HepG2 (cell line): ENCODE results near the gene NUPR2. TPM values are rescaled to one million over a fixed set of nuclear protein-coding genes. Genes with fewer than 3 reads are reported as not detected.

ENCODE experiments used
- ATAC-seq: fragments of 200-7000 bp; cut with Tn5 transposase; 3 replicates; pipeline ENCODE4 v1.9.1; 2020; ENCODE audit warnings: mild to moderate bottlenecking, moderate library complexity
- BruUV-seq: library from RNA; stranded (reverse); fragments of 400-500 nt; replicated peaks from 2 replicates; lab custom pipeline; 2021; lab: Mats Ljungman, UMichigan
- CTCF ChIA-PET: fragments of 300-600 bp; formaldehyde crosslinking; extraction: SDS; loops from one replicate; lab custom pipeline; 2021; ENCODE audit warnings: low total read pairs, inconsistent platforms, low intra/inter-chr PET ratio; lab: Yijun Ruan, JAX
- POLR2A ChIA-PET: fragments of 350-600 bp; sonication (Branson Sonifier 250); formaldehyde crosslinking; loops from one replicate; lab custom pipeline; 2020; ENCODE audit warnings: antibody characterized with exemption, inconsistent platforms; lab: Yijun Ruan, JAX
- DNase-seq: peaks from one replicate; pipeline ENCODE4 v3.0.0-alpha.2; 2015; ENCODE audit warnings: low spot score
- FAIRE-seq: peaks from 3 replicates; lab custom pipeline; 2011; peaks lifted over from hg19 to GRCh38; lab: Jason Lieb, UNC
- H2AFZ ChIP-seq: one replicate; pipeline ENCODE4 v1.6.1; 2011; ENCODE audit warnings: low read length, inconsistent platforms
- H3K27ac ChIP-seq: fragments of 300-600 bp; 3 replicates; pipeline ENCODE4 v1.8.0; 2011; ENCODE audit warnings: mixed run types, mild to moderate bottlenecking, mixed read lengths, low read length, inconsistent platforms; ENCODE audit not compliant: insufficient read depth; ENCODE audit errors: extremely low read length
- H3K27me3 ChIP-seq, 2 experiments: fragments of 200-600 bp in 1 of 2; 2 replicates in 1 of 2; 3 replicates in 1 of 2; pipeline versions ENCODE4 v1.6.0 to v1.8.0; 2011; ENCODE audit warnings: low read length in 2 of 2, mild to moderate bottlenecking in 2 of 2, moderate library complexity in 2 of 2, inconsistent platforms in 1 of 2; ENCODE audit not compliant: insufficient read depth in 2 of 2, control insufficient read depth in 1 of 2
- H3K36me3 ChIP-seq, 2 experiments: fragments of 200-600 bp in 1 of 2; replicated peaks in 1 of 2; 2 replicates in 1 of 2; 3 replicates in 1 of 2; pipeline versions ENCODE4 v1.5.1 to v1.8.0; 2011; ENCODE audit warnings: low read length in 2 of 2, inconsistent platforms in 1 of 2; ENCODE audit not compliant: insufficient read depth in 2 of 2, control insufficient read depth in 1 of 2
- H3K4me1 ChIP-seq: 2 replicates; pipeline ENCODE4 v1.5.1; 2012; ENCODE audit warnings: low read length, inconsistent platforms; ENCODE audit not compliant: insufficient read depth
- H3K4me2 ChIP-seq: 2 replicates; pipeline ENCODE4 v1.6.0; 2011; ENCODE audit warnings: low read depth, low read length, inconsistent platforms
- H3K4me3 ChIP-seq, 3 experiments: fragments of 200-600 bp in 1 of 3; sonication (generic), shearing (Covaris generic) in 1 of 3; replicated peaks in 1 of 3; 2 replicates each; pipeline ENCODE4 v1.5.1; 2011 to 2016; ENCODE audit warnings: low read length in 3 of 3, inconsistent platforms in 2 of 3, low read depth in 2 of 3, mild to moderate bottlenecking in 2 of 3, control low read depth in 1 of 3, mixed read lengths in 1 of 3; ENCODE audit not compliant: insufficient read depth in 1 of 3
- H3K79me2 ChIP-seq: one replicate; pipeline ENCODE4 v1.6.1; 2011; ENCODE audit warnings: low read length, inconsistent platforms; ENCODE audit not compliant: insufficient read depth
- H3K9ac ChIP-seq: 2 replicates; pipeline ENCODE4 v1.6.0; 2011; ENCODE audit warnings: mild to moderate bottlenecking, low read depth, low read length, inconsistent platforms; ENCODE audit not compliant: insufficient read depth
- H3K9me3 ChIP-seq: 2 replicates; pipeline ENCODE4 v1.5.1; 2012; ENCODE audit warnings: mild to moderate bottlenecking, low read length
- H4K20me1 ChIP-seq: 2 replicates; pipeline ENCODE4 v1.6.0; 2011; ENCODE audit warnings: inconsistent platforms, mild to moderate bottlenecking, low read length, moderate library complexity; ENCODE audit not compliant: insufficient read depth
- DMTF1 ChIP-seq: sonication (generic); formaldehyde crosslinking; IDR thresholded peaks from 2 replicates; pipeline ENCODE4 v1.4.0; 2020; ENCODE audit warnings: mild to moderate bottlenecking, missing genetic modification reagents
- KMT2A ChIP-seq: sonication (generic); formaldehyde crosslinking; IDR thresholded peaks from 2 replicates; pipeline ENCODE4 v1.4.0; 2020; ENCODE audit warnings: missing genetic modification reagents
- LCORL ChIP-seq, 2 experiments: fragments of 450-650 bp in 1 of 2; sonication (generic) in 1 of 2; formaldehyde crosslinking in 1 of 2; IDR thresholded peaks; 2 replicates each; pipeline versions ENCODE4 v1.5.0 to v1.6.1; 2017 to 2020; ENCODE audit warnings: antibody characterized with exemption in 1 of 2, missing genetic modification reagents in 1 of 2
- MATR3 ChIP-seq: sonication (generic); formaldehyde crosslinking; IDR thresholded peaks from 2 replicates; pipeline ENCODE4 v1.4.0; 2020; ENCODE audit warnings: missing genetic modification reagents
- MYNN ChIP-seq: sonication (generic); formaldehyde crosslinking; IDR thresholded peaks from 2 replicates; pipeline ENCODE4 v1.4.0; 2020; ENCODE audit warnings: mild to moderate bottlenecking, low read depth, missing genetic modification reagents
- PRPF4 ChIP-seq: fragments of 200-400 bp; formaldehyde crosslinking; IDR thresholded peaks from 2 replicates; pipeline ENCODE4 v1.6.1; 2016; ENCODE audit warnings: low read length, low read depth; ENCODE audit not compliant: poor library complexity, severe bottlenecking
- SIX1 ChIP-seq: sonication (generic); formaldehyde crosslinking; IDR thresholded peaks from 2 replicates; pipeline ENCODE4 v1.4.0; 2020; ENCODE audit warnings: missing genetic modification reagents, borderline replicate concordance
- TEAD3 ChIP-seq: optimal IDR thresholded peaks from 2 replicates; pipeline ENCODE3; 2016; ENCODE audit warnings: borderline replicate concordance
- USF2 ChIP-seq, 2 experiments: sonication (generic) in 1 of 2; formaldehyde crosslinking in 1 of 2; IDR thresholded peaks; 2 replicates each; pipeline versions ENCODE4 v1.5.1 to v1.6.1; 2011 to 2020; ENCODE audit warnings: borderline replicate concordance in 1 of 2, low read depth in 1 of 2, low read length in 1 of 2, mild to moderate bottlenecking in 1 of 2, missing genetic modification reagents in 1 of 2, moderate library complexity in 1 of 2
- ZFP90 ChIP-seq: sonication (generic); formaldehyde crosslinking; IDR thresholded peaks from 2 replicates; pipeline ENCODE4 v1.8.0; 2022; ENCODE audit warnings: missing genetic modification reagents, mild to moderate bottlenecking, inconsistent platforms, borderline replicate concordance
- ZNF557 ChIP-seq: sonication (generic); formaldehyde crosslinking; IDR thresholded peaks from 2 replicates; pipeline ENCODE4 v1.4.0; 2020; ENCODE audit warnings: missing genetic modification reagents
- ZNF670 ChIP-seq: sonication (generic); formaldehyde crosslinking; IDR thresholded peaks from 2 replicates; pipeline ENCODE4 v1.8.0; 2022; ENCODE audit warnings: mild to moderate bottlenecking, missing genetic modification reagents, borderline replicate concordance
- ZNF883 ChIP-seq: sonication (generic); formaldehyde crosslinking; IDR thresholded peaks from 2 replicates; pipeline ENCODE4 v1.5.1; 2020; ENCODE audit warnings: mild to moderate bottlenecking, missing genetic modification reagents; ENCODE audit errors: not compliant biosample characterization
- ZSCAN5A ChIP-seq: sonication (generic); formaldehyde crosslinking; IDR thresholded peaks from 2 replicates; pipeline ENCODE4 v1.8.0; 2022; ENCODE audit warnings: mild to moderate bottlenecking, missing genetic modification reagents, borderline replicate concordance
- WGBS: methylation state at CpG from one replicate; pipeline ENCODE4 v1.1.6; 2017; ENCODE audit warnings: low lambda C conversion rate; 5-methylcytosine and 5-hydroxymethylcytosine counted together
- in situ Hi-C: cut with HindIII; loops from 2 replicates; pipeline ENCODE4 v1.10.0; 2017; ENCODE audit warnings: low pct_unique_long_range_greater_than_20kb; ENCODE audit not compliant: extremely low pct_ligation_motif_present
- intact Hi-C: fragments of 100-400 bp; cut with micrococcal nuclease; formaldehyde crosslinking; loops from one replicate; pipeline ENCODE4 v1.10.0; 2022; ENCODE audit not compliant: unreplicated experiment
- polyA plus RNA-seq, 8 experiments: library from polyadenylated mRNA; depleted of rRNA in 3 of 8; stranded (reverse) in 7 of 8; unstranded in 1 of 8; fragments of >200 nt; fragmentation: Illumina TruSeq in 4 of 8; extraction: Trizol in 4 of 8; gene quantifications; 2 replicates each; pipeline versions ENCODE4 v1.2.1 to v1.2.3, GENCODE V29; 2011 to 2016; ENCODE audit warnings: low read depth in 4 of 8, missing spikeins in 1 of 8, mixed read lengths in 1 of 8; ENCODE audit not compliant: insufficient read depth in 1 of 8
- total RNA-seq, 5 experiments: library from RNA; depleted of rRNA; stranded (reverse); fragments of >200 nt; fragmentation: Illumina TruSeq; extraction: Trizol; gene quantifications; 2 replicates each; pipeline ENCODE4 v1.2.3, GENCODE V29; 2016; ENCODE audit warnings: low read depth in 1 of 5
- TF ChIP-seq, protein P1 (sequence below): IDR thresholded peaks from 2 replicates; pipeline ENCODE4 v1.6.1; 2018; ENCODE audit warnings: missing genetic modification reagents, mild to moderate bottlenecking, missing compliant biosample characterization

NUPR2 gene
- total and polyA plus RNA-seq, 2 of the 13 experiments (the other 11 are each of a cell fraction or from before 2014, with no cell fraction given), result not detected

DNA sequence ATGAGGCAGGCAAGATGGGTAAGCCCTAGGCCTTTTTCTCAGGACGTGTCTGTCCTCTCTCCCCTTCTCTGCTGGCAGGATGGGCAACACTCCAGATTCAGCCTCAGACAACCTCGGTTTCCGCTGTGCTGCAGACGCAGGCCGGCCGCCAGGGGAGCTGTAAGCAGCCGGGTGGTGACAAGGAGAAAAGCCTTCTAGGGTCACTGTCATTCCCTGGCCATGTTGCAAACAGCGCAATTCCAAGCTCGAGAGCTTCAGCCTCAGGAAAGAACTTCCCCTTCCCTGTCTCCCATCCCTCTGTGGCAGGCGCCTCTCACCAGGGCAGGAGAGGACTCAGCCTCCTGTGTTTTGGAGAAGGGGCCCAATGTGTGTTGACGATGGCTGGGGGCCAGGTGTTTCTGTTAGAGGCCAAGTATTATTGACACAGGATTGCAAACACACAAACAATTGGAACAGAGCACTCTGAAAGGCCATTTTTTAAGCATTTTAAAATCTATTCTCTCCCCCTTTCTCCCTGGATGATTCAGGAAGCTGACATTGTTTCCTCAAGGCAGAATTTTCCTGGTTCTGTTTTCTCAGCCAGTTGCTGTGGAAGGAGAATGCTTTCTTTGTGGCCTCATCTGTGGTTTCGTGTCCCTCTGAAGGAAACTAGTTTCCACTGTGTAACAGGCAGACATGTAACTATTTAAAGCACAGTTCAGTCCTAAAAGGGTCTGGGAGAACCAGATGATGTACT, 36.6 kb downstream of the NUPR2 start:
- peak; percentile 56 for DNase-seq
- H3K27ac ChIP-seq, result peak overlapping the region; percentile 48
- intact Hi-C loops (loop anchor here (10.0 kb wide), 1 partner anchor 335 kb away; no protein-coding TSS in a partner anchor), in situ Hi-C loops (loop anchor here (10.0 to 25.0 kb wide), 2 partner anchors 317 to 435 kb away; no protein-coding TSS in a partner anchor)
- H4K20me1 ChIP-seq, result no peaks in the 10 kb centered on the region
- H3K79me2 ChIP-seq, result no peaks in the 10 kb centered on the region
- H2AFZ ChIP-seq, result no peak overlapping the region
- ChIA-PET POLR2A (interaction anchor here (0.7 to 1.4 kb wide), 7 partner anchors 12 to 902 kb away, joined by 3 to 11 read pairs (median 4); partner anchors contain the start of genes CCT6A, CHCHD2, NIPSNAP2 and PSPH), CTCF (no interaction called here)
- no peak overlapping the region for H3K4me3 ChIP-seq
- H3K27me3 ChIP-seq, result no peaks in the 10 kb centered on the region
- TSS peak; percentile 63 for BruUV-seq
- peak overlapping the region; percentile 3; the same call in 1 of the 2 replicates for H3K9ac ChIP-seq
- H3K4me1 ChIP-seq, result peaks cover 21% of the 10 kb centered on the region
- ATAC-seq, result peak; percentile 91
- no peaks in the 10 kb centered on the region for H3K9me3 ChIP-seq
- H3K4me2 ChIP-seq, result peak overlapping the region; percentile 50
- 20% methylated on average over 11 of the region's 12 CpGs for WGBS
- FAIRE-seq, result no peak
- peaks cover 1 to 3% of the 10 kb centered on the region in 2 experiments; a peak in 1 of 5 replicates for H3K36me3 ChIP-seq
- TF ChIP-seq TEAD3 (CRISPR knock-in tag) (peak; percentile 32), MATR3 (CRISPR knock-in tag) (no peak), ZNF557 (no peak), ZNF670 (CRISPR knock-in tag) (0 out of 2 replicates have a peak, but pooled peaks have one; percentile 40), DMTF1 (no peak), USF2 (IDR thresholded peaks at IDR 0.05; ENCODE audit: low read depth, low read length) (no peak), USF2 (CRISPR knock-in tag; IDR thresholded peaks at IDR 0.05; ENCODE audit: borderline replicate concordance) (no peak), SIX1 (CRISPR knock-in tag) (no peak), ZFP90 (CRISPR knock-in tag) (no peak), KMT2A (no peak), MYNN (no peak), LCORL (IDR thresholded peaks at IDR 0.05) (no peak), LCORL (CRISPR knock-in tag; IDR thresholded peaks at IDR 0.05) (peak; percentile 54), ZNF883 (CRISPR knock-in tag) (no peak), ZSCAN5A (CRISPR knock-in tag) (0 out of 2 replicates have a peak, but pooled peaks have one; percentile 42), PRPF4 (no peak)
- TF ChIP-seq, protein P1, sequence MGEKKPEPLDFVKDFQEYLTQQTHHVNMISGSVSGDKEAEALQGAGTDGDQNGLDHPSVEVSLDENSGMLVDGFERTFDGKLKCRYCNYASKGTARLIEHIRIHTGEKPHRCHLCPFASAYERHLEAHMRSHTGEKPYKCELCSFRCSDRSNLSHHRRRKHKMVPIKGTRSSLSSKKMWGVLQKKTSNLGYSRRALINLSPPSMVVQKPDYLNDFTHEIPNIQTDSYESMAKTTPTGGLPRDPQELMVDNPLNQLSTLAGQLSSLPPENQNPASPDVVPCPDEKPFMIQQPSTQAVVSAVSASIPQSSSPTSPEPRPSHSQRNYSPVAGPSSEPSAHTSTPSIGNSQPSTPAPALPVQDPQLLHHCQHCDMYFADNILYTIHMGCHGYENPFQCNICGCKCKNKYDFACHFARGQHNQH (CRISPR knock-in tag), result no peak
